Panc1 (cell line): ENCODE results near the gene KMT2C.

Experiments used
- TCF7L2 ChIP-seq: IDR thresholded peaks from 2 replicates; pipeline ENCODE4 v1.6.1; 2011; ENCODE audit warnings: mild to moderate bottlenecking, low read depth, low read length, inconsistent platforms
- TF ChIP-seq, protein P1 (sequence below): fragments of 450-650 bp; IDR thresholded peaks from 2 replicates; pipeline ENCODE4 v1.5.1; 2017; ENCODE audit warnings: mild to moderate bottlenecking

DNA sequence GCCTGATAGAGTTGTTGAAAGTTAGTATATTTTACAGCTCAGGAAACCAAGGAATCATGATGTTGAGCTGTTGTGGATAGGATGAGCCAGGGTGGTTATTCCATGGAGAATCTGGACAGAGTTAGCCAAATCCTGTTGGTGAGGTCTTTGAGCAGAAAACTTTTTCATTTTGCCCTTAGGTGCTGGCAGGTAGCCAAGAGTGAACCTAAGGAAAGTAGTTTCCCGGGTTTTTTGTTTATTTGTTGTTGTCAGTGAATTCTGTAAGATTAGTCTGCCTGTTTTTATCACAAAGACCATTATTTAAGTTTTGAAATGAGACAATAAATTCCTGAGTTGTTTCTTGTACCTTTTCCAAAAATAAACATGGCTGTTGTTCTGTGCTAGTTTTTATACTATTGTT lies 349.3 kb downstream of the KMT2C start:
- no peak for TF ChIP-seq TCF7L2
- TF ChIP-seq, protein P1, sequence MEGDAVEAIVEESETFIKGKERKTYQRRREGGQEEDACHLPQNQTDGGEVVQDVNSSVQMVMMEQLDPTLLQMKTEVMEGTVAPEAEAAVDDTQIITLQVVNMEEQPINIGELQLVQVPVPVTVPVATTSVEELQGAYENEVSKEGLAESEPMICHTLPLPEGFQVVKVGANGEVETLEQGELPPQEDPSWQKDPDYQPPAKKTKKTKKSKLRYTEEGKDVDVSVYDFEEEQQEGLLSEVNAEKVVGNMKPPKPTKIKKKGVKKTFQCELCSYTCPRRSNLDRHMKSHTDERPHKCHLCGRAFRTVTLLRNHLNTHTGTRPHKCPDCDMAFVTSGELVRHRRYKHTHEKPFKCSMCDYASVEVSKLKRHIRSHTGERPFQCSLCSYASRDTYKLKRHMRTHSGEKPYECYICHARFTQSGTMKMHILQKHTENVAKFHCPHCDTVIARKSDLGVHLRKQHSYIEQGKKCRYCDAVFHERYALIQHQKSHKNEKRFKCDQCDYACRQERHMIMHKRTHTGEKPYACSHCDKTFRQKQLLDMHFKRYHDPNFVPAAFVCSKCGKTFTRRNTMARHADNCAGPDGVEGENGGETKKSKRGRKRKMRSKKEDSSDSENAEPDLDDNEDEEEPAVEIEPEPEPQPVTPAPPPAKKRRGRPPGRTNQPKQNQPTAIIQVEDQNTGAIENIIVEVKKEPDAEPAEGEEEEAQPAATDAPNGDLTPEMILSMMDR, result no peak
